ENCODE results near the gene MLC1. TPM values are rescaled to one million over a fixed set of nuclear protein-coding genes. Genes with fewer than 3 reads are reported as not detected.

The MLC1 gene
- not detected in 2 replicates for total RNA-seq (2012; rRNA removed)

- Histone ChIP-seq H3K4me3 (ENCODE audit: low read length) (no peak within 1 kb of the TSS), H3K27me3 (ENCODE audit: control insufficient read depth, insufficient read depth, low read length) (peaks cover 22% of the 10 kb centered on the region), H3K9ac (ENCODE audit: low read depth, low read length) (no peak within 1 kb of the TSS), H3K4me1 (ENCODE audit: control insufficient read depth, insufficient read depth, low read length) (no peaks in the 10 kb centered on the region), H3K4me2 (ENCODE audit: low read length) (no peak within 1 kb of the TSS), H3K9me3 (replicated peaks; ENCODE audit: low read length) (no peaks in the 10 kb centered on the region), H3K36me3 (ENCODE audit: insufficient read depth, low read length) (no peaks in the 10 kb centered on the region)
Measured at GRCh38 chr22:50085211-50085972, at the start of gene MLC1. Gene MLC1 (minus strand): TSS chr22:50085426. CDS start chr22:50084902, 524 bp downstream.

- Histone ChIP-seq H3K9me3 (replicated peaks; ENCODE audit: low read length) (peaks cover 4% of the 10 kb centered on the region), H3K27me3 (ENCODE audit: control insufficient read depth, insufficient read depth, low read length) (peaks cover 46% of the 10 kb centered on the region), H3K36me3 (ENCODE audit: insufficient read depth, low read length) (no peaks in the 10 kb centered on the region), H3K9ac (ENCODE audit: low read depth, low read length) (no peak overlapping the region), H3K4me3 (ENCODE audit: low read length) (no peak overlapping the region), H3K4me1 (ENCODE audit: control insufficient read depth, insufficient read depth, low read length) (no peaks in the 10 kb centered on the region), H3K4me2 (ENCODE audit: low read length) (no peak overlapping the region)
Measured at GRCh38 chr22:50134481-50134880, 49.3 kb upstream of the MLC1 start.

GRCh38 chr22:50131894-50132293, 46.7 kb upstream of the MLC1 start:
- no peak overlapping the region for H3K4me3 ChIP-seq (ENCODE audit: low read length)
- no peaks in the 10 kb centered on the region for H3K36me3 ChIP-seq (ENCODE audit: insufficient read depth, low read length)
- no peak overlapping the region for H3K4me2 ChIP-seq (ENCODE audit: low read length)
- peaks cover 4% of the 10 kb centered on the region for H3K9me3 ChIP-seq (replicated peaks; ENCODE audit: low read length)
- H3K27me3 ChIP-seq (ENCODE audit: control insufficient read depth, insufficient read depth, low read length), result peaks cover 40% of the 10 kb centered on the region
- H3K4me1 ChIP-seq (ENCODE audit: control insufficient read depth, insufficient read depth, low read length), result no peaks in the 10 kb centered on the region
- no peak overlapping the region for H3K9ac ChIP-seq (ENCODE audit: low read depth, low read length)

- Histone ChIP-seq H3K4me2 (ENCODE audit: low read length) (no peak overlapping the region), H3K9ac (ENCODE audit: low read depth, low read length) (no peak overlapping the region), H3K36me3 (ENCODE audit: insufficient read depth, low read length) (no peaks in the 10 kb centered on the region), H3K4me3 (ENCODE audit: low read length) (no peak overlapping the region), H3K9me3 (replicated peaks; ENCODE audit: low read length) (peaks cover 4% of the 10 kb centered on the region), H3K4me1 (ENCODE audit: control insufficient read depth, insufficient read depth, low read length) (no peaks in the 10 kb centered on the region), H3K27me3 (ENCODE audit: control insufficient read depth, insufficient read depth, low read length) (peaks cover 43% of the 10 kb centered on the region)
Measured at GRCh38 chr22:50129121-50129736, 44.0 kb upstream of the MLC1 start.

GRCh38 chr22:50125029-50125428, 39.8 kb upstream of the MLC1 start:
- no peak overlapping the region for H3K9ac ChIP-seq (ENCODE audit: low read depth, low read length)
- no peak overlapping the region for H3K4me3 ChIP-seq (ENCODE audit: low read length)
- peaks cover 3% of the 10 kb centered on the region for H3K9me3 ChIP-seq (replicated peaks; ENCODE audit: low read length)
- no peaks in the 10 kb centered on the region for H3K36me3 ChIP-seq (ENCODE audit: insufficient read depth, low read length)
- peaks cover 52% of the 10 kb centered on the region for H3K27me3 ChIP-seq (ENCODE audit: control insufficient read depth, insufficient read depth, low read length)
- no peak overlapping the region for H3K4me2 ChIP-seq (ENCODE audit: low read length)
- no peaks in the 10 kb centered on the region for H3K4me1 ChIP-seq (ENCODE audit: control insufficient read depth, insufficient read depth, low read length)

- Histone ChIP-seq H3K9ac (ENCODE audit: low read depth, low read length) (no peak overlapping the region), H3K4me3 (ENCODE audit: low read length) (no peak overlapping the region), H3K36me3 (ENCODE audit: insufficient read depth, low read length) (no peaks in the 10 kb centered on the region), H3K9me3 (replicated peaks; ENCODE audit: low read length) (peaks cover 3% of the 10 kb centered on the region), H3K4me2 (ENCODE audit: low read length) (no peak overlapping the region), H3K27me3 (ENCODE audit: control insufficient read depth, insufficient read depth, low read length) (peaks cover 68% of the 10 kb centered on the region), H3K4me1 (ENCODE audit: control insufficient read depth, insufficient read depth, low read length) (no peaks in the 10 kb centered on the region)
Measured at GRCh38 chr22:50123119-50123518, 37.9 kb upstream of the MLC1 start.

- Histone ChIP-seq H3K4me2 (ENCODE audit: low read length) (no peak overlapping the region), H3K9me3 (replicated peaks; ENCODE audit: low read length) (peaks cover 3% of the 10 kb centered on the region)
Measured at GRCh38 chr22:50121202-50121740, 36.0 kb upstream of the MLC1 start.

GRCh38 chr22:50119768-50120251, 34.6 kb upstream of the MLC1 start:
- no peaks in the 10 kb centered on the region for H3K36me3 ChIP-seq (ENCODE audit: insufficient read depth, low read length)
- H3K4me3 ChIP-seq (ENCODE audit: low read length), result no peak overlapping the region
- no peak overlapping the region for H3K4me2 ChIP-seq (ENCODE audit: low read length)
- H3K9ac ChIP-seq (ENCODE audit: low read depth, low read length), result no peak overlapping the region
- peaks cover 67% of the 10 kb centered on the region for H3K27me3 ChIP-seq (ENCODE audit: control insufficient read depth, insufficient read depth, low read length)
- peaks cover under 1% of the 10 kb centered on the region for H3K4me1 ChIP-seq (ENCODE audit: control insufficient read depth, insufficient read depth, low read length)
- peaks cover 3% of the 10 kb centered on the region for H3K9me3 ChIP-seq (replicated peaks; ENCODE audit: low read length)

More at GRCh38 chr22:50121202-50121740, 36.0 kb upstream of the MLC1 start:
- no peaks in the 10 kb centered on the region for H3K4me1 ChIP-seq (ENCODE audit: control insufficient read depth, insufficient read depth, low read length)
- H3K27me3 ChIP-seq (ENCODE audit: control insufficient read depth, insufficient read depth, low read length), result peaks cover 67% of the 10 kb centered on the region
- no peak overlapping the region for H3K9ac ChIP-seq (ENCODE audit: low read depth, low read length)
- H3K36me3 ChIP-seq (ENCODE audit: insufficient read depth, low read length), result no peaks in the 10 kb centered on the region
- H3K4me3 ChIP-seq (ENCODE audit: low read length), result no peak overlapping the region

GRCh38 chr22:50119169-50119767, 34.0 kb upstream of the MLC1 start:
- Histone ChIP-seq H3K9me3 (replicated peaks; ENCODE audit: low read length) (peaks cover 3% of the 10 kb centered on the region), H3K9ac (ENCODE audit: low read depth, low read length) (no peak overlapping the region), H3K36me3 (ENCODE audit: insufficient read depth, low read length) (no peaks in the 10 kb centered on the region), H3K4me2 (ENCODE audit: low read length) (no peak overlapping the region), H3K4me1 (ENCODE audit: control insufficient read depth, insufficient read depth, low read length) (peaks cover 6% of the 10 kb centered on the region), H3K27me3 (ENCODE audit: control insufficient read depth, insufficient read depth, low read length) (peaks cover 61% of the 10 kb centered on the region), H3K4me3 (ENCODE audit: low read length) (no peak overlapping the region)

GRCh38 chr22:50118557-50119168, 33.4 kb upstream of the MLC1 start:
- Histone ChIP-seq H3K9me3 (replicated peaks; ENCODE audit: low read length) (peaks cover 3% of the 10 kb centered on the region), H3K4me2 (ENCODE audit: low read length) (no peak overlapping the region), H3K9ac (ENCODE audit: low read depth, low read length) (no peak overlapping the region), H3K36me3 (ENCODE audit: insufficient read depth, low read length) (no peaks in the 10 kb centered on the region), H3K4me1 (ENCODE audit: control insufficient read depth, insufficient read depth, low read length) (peaks cover 10% of the 10 kb centered on the region), H3K27me3 (ENCODE audit: control insufficient read depth, insufficient read depth, low read length) (peaks cover 58% of the 10 kb centered on the region), H3K4me3 (ENCODE audit: low read length) (no peak overlapping the region)

GRCh38 chr22:50118129-50118528, 32.9 kb upstream of the MLC1 start:
- no peaks in the 10 kb centered on the region for H3K36me3 ChIP-seq (ENCODE audit: insufficient read depth, low read length)
- H3K4me3 ChIP-seq (ENCODE audit: low read length), result no peak overlapping the region
- H3K9ac ChIP-seq (ENCODE audit: low read depth, low read length), result no peak overlapping the region
- no peak overlapping the region for H3K4me2 ChIP-seq (ENCODE audit: low read length)
- H3K4me1 ChIP-seq (ENCODE audit: control insufficient read depth, insufficient read depth, low read length), result peaks cover 10% of the 10 kb centered on the region
- H3K9me3 ChIP-seq (replicated peaks; ENCODE audit: low read length), result no peaks in the 10 kb centered on the region
- peaks cover 60% of the 10 kb centered on the region for H3K27me3 ChIP-seq (ENCODE audit: control insufficient read depth, insufficient read depth, low read length)
